GM12865 (cell line): ENCODE data around the gene ST7.
A peak's percentile ranks its signal among the peaks of the same experiment; 100 is the strongest.

ENCODE experiments used
- DNase-seq: peaks from one replicate; pipeline ENCODE4 v3.0.0; 2010; ENCODE audit warnings: low read depth
- H3K4me3 ChIP-seq: 2 replicates; pipeline ENCODE4 v1.5.1; 2011; ENCODE audit warnings: mild to moderate bottlenecking, low read depth, low read length, control low read depth
- TF ChIP-seq, protein P1 (sequence below): IDR thresholded peaks from 2 replicates; pipeline ENCODE4 v1.5.1; 2011; ENCODE audit warnings: low read length, control low read depth, low read depth, inconsistent platforms; ENCODE audit not compliant: insufficient read depth; ENCODE audit errors: missing control alignments

Gene ST7

DNA sequence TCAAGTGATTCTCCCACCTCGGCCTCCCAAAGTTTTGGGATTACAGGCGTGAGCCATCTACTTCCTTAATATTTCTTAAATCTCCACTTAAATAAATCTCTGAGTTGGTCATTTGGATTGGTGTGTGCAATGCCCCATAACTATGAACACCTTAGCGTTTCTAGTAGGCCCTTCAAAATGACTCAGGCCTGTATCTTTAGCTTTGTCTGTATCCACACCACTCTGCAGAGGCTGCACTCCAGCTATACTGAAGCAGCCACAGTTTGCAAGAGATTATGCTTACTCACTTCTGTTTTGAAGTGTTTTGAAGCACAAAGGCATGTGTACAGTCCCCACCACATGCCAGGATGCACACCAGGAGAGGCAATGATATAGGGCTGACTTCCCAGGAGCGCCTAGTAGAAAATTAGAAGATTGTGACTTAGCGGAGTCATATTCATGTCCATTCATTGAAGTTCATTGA, 2.4 kb upstream of the ST7 start:
- TF ChIP-seq, protein P1, sequence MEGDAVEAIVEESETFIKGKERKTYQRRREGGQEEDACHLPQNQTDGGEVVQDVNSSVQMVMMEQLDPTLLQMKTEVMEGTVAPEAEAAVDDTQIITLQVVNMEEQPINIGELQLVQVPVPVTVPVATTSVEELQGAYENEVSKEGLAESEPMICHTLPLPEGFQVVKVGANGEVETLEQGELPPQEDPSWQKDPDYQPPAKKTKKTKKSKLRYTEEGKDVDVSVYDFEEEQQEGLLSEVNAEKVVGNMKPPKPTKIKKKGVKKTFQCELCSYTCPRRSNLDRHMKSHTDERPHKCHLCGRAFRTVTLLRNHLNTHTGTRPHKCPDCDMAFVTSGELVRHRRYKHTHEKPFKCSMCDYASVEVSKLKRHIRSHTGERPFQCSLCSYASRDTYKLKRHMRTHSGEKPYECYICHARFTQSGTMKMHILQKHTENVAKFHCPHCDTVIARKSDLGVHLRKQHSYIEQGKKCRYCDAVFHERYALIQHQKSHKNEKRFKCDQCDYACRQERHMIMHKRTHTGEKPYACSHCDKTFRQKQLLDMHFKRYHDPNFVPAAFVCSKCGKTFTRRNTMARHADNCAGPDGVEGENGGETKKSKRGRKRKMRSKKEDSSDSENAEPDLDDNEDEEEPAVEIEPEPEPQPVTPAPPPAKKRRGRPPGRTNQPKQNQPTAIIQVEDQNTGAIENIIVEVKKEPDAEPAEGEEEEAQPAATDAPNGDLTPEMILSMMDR = no peak
- no peak overlapping the region for H3K4me3 ChIP-seq
- no peak for DNase-seq

DNA sequence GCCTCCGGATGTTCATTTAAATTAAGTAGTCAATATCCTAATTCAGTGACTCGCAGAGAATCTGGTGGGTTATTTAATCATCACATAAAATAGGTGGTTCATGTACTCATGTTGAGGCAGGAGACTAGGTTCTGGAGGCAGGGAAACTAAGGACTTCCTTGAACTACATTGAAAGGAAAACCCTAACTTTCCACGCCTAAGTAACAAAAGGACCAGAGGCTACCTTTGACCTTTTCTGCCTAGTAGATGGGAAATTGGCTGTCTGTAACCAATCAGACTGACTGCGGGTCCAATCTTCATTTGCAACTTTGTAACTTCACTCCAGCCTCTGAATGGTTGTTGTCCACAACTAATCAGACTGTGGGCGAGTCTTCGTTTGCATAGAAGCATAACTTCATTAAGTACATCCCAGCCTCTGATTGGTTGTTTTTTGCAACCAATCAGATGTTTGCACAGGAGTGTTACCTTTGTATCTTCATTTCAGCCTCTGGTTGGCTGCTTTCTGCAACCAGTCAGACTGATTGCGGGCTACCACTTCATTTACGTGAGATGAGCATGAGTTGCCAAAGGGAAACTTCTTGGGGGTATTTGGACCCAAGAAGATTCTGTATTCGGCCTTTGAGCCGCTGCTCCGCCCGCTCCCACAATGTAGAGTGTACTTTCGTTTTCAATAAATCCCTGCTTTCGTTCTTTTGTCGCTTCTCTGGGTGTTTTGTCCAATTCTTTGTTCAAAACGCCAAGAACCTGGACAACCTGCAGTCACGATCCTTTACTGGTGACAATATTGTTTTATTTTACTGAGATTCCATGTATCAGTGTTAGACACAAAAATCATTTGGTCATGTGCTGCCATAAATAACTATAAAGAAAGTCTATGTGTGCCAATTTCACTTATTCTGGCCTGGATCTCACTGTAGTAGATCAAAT, 1.7 kb upstream of the ST7 start:
- DNase-seq = no peak
- H3K4me3 ChIP-seq = no peak overlapping the region

DNA sequence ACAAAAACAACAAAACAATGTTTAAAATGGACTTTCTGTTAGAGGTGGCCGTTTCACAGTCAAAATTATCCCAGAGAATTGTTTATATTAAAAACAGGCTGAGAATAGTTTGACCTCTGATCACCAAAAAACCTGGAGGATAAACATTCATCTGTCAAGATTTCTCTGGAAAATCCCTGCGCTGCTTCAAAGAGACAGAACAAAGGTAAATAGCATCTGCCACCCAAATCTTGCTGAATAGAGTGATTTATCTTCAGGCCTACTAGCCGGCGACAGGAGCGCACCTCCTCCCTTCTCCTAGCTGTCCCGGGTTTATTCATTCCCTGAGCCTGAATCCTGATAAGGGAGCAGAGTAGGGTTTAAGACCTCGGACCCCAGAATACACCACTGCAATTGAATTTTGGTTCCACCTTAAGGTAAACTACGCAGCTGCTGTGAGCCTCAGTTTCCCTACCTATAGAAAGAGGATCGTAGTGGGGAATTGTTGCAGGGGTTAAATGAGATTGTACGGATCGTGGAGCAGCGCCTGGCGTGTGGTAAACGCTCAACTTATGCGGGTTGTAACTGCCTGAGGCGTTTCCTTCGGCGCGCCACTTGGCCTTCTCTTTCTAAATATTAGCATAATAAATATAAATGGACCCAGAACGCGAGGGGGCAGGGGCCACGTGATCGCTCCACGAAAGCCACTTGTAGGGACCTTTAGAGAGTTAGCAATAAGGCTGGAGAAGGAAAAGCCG, 498 bp upstream of the ST7 start:
- TF ChIP-seq, protein P1 = no peak
- peak; percentile 74 for DNase-seq
- H3K4me3 ChIP-seq = peak overlapping the region; percentile 88

More for the DNA sequence above, 1.7 kb upstream of the ST7 start:
- TF ChIP-seq, protein P1 = no peak

DNA sequence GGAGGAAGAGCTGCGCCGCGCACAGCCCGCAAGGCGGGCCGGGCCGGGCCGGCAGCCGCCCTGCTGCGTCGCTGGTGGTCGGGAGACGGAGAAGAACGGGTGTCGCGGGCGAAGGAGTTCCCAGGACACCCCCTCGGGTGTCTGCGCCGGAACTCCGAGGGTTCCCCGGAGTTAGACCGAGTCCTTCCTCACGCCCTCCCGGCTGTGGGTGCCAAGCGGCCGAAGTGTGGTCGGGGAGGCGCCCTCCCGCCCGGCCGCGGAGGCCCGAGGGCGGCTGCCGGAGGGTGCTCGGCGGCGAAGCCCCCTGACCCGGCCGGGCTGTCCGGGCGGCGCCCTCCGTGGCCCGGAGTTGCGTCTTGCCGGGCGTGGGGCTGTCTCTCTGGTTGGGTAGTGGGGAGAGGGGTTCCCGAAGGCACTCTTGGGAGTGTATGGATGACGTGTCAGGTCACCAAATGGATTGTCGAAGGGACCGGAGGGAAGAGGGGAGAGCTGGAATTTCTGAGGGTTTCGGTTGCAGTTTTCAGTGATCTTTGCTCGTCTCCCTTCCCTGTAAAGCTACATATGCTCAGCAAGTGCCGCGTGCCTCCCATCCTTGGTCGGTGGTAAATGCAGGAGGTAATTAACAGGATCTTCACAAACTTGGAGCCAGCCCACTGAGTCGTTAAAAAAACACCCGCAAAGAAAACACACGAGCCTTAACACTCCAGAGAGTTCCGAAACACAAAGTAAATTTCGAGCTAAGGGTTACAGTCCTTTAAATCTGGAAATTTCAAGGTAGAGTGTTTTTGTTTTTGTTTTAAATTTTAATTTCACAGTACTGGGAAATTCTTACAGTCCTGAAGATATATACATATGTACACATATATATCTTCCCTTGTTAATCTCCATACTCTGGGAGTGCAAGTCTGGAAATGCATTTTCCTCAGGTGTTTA, 871 bp downstream of the ST7 start:
- DNase-seq = peak; percentile 64
- H3K4me3 ChIP-seq = peak overlapping the region; percentile 68
- TF ChIP-seq, protein P1 = no peak

DNA sequence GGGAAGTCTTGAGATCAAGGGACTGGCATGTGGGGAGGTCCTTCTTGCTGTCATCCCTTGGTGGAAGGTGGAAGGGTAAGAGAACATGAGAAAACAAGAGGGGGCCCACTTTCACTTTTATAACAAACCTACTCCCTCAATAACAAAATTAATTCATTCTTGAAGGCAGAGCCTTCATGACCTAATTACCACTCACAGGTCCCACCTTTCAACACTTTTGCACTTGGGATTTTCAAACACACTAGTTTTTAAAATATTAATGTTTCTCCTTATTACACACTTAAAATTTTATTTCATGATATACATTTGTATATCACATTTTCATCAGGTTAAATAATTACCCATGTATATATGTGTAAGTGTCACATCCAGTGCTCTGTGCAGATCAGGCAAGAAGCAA, 2.0 kb downstream of the ST7 start:
- H3K4me3 ChIP-seq = peak overlapping the region; percentile 68
- DNase-seq = peak; percentile 44
- TF ChIP-seq, protein P1 = no peak

DNA sequence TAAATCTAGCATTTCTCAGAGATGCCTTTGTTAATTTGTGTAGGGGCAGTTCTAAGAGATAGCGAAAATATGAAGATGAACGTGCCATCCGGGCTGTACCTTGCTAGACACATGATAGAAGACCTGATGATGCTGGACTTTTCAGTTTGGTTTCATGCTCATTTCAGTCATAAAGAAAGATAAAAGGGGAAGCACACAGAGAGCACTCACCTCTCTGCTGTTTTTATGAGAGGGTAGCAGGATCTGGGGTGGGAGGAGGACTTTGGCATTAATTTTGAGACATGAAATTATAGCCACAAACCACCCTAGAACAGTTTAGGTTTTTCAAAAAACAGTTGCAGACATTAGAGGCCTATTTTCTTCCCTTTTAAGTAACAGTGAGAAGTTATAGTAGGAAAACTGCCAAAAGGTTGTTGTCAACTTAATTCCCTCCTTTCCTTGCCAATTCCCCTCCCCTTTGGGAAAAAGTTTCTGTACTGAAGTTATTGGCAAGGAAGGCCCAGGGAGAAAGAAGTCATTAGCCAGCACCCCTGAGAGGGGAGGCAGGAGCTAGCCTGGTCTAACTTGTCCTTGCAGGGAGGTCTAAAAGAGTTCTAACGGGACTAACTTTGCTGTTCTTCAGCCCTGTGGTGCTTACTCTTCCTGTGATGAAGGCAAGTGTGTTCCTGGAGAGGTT, 2.6 kb downstream of the ST7 start:
- peak overlapping the region; percentile 68 for H3K4me3 ChIP-seq
- TF ChIP-seq, protein P1 = no peak
- DNase-seq = peak; percentile 92
